B cell (primary cell): Measurements from ENCODE around the gene VSIG10L2. TPM values are rescaled to one million over a fixed set of nuclear protein-coding genes. Genes with fewer than 3 reads are reported as not detected.

ENCODE experiments used
- ATAC-seq: fragments of 200-7000 bp; cut with Tn5 transposase; one replicate; pipeline ENCODE4 v1.10.0; 2021; ENCODE audit warnings: low read depth, mild to moderate bottlenecking, moderate number of reproducible peaks, moderate library complexity
- CTCF ChIA-PET: fragments of 350-600 bp; sonication (Branson Sonifier 250); formaldehyde crosslinking; loops from one replicate; lab custom pipeline; 2021; ENCODE audit warnings: antibody characterized with exemption, inconsistent platforms; lab: Charles Lee
- POLR2A ChIA-PET: fragments of 350-600 bp; sonication (Branson Sonifier 250); formaldehyde crosslinking; loops from one replicate; lab custom pipeline; 2021; ENCODE audit warnings: antibody characterized with exemption; lab: Charles Lee
- DNase-seq: peaks from one replicate; pipeline ENCODE4 v3.0.0; 2013
- H2AFZ ChIP-seq: 2 replicates; pipeline ENCODE4 v1.6.1; 2012; ENCODE audit warnings: mild to moderate bottlenecking, low read depth, low read length; ENCODE audit not compliant: insufficient read depth, poor library complexity, severe bottlenecking
- H3K27ac ChIP-seq, 2 donors: 1 replicate in 1 of 2; 2 replicates in 1 of 2; pipeline ENCODE4 v1.5.1; 2012 to 2013; ENCODE audit warnings: low read length in 2 of 2, mild to moderate bottlenecking in 2 of 2, moderate library complexity in 1 of 2
- H3K27me3 ChIP-seq, 4 experiments: fragments of 200-600 bp in 1 of 4; sonication (generic) in 1 of 4; replicated peaks in 1 of 4; 1 replicate in 2 of 4; 2 replicates in 2 of 4; pipeline versions ENCODE4 v1.6.1 to v1.7.0; 2013 to 2016; ENCODE audit warnings: low read length in 3 of 4, mild to moderate bottlenecking in 2 of 4, mixed read lengths in 1 of 4, moderate library complexity in 1 of 4; ENCODE audit not compliant: insufficient read depth in 4 of 4, control insufficient read depth in 3 of 4; ENCODE audit errors: control extremely low read depth in 1 of 4
- H3K36me3 ChIP-seq, 2 experiments: replicated peaks in 1 of 2; 1 replicate in 1 of 2; 2 replicates in 1 of 2; pipeline versions ENCODE4 v1.6.1 to v1.7.1; 2013; ENCODE audit warnings: low read length in 1 of 2; ENCODE audit not compliant: insufficient read depth in 2 of 2, control insufficient read depth in 1 of 2; ENCODE audit errors: control extremely low read depth in 1 of 2, extremely low read depth in 1 of 2
- H3K4me1 ChIP-seq, 2 donors: fragments of 200-600 bp in 1 of 2; sonication (generic) in 1 of 2; 1 replicate in 1 of 2; 2 replicates in 1 of 2; pipeline versions ENCODE4 v1.5.1 to v1.6.1; 2013 to 2017; ENCODE audit warnings: low read length in 2 of 2; ENCODE audit not compliant: control insufficient read depth in 2 of 2, insufficient read depth in 2 of 2
- H3K4me2 ChIP-seq: replicated peaks from 2 replicates; pipeline ENCODE3; 2012; ENCODE audit warnings: mild to moderate bottlenecking, low read depth, low read length; ENCODE audit not compliant: poor library complexity, severe bottlenecking
- H3K4me3 ChIP-seq, 5 experiments: fragments of 200-600 bp in 1 of 5; sonication (generic) in 1 of 5; 1 replicate in 3 of 5; 2 replicates in 2 of 5; pipeline versions ENCODE4 v1.5.1 to v1.7.0; 2011 to 2016; ENCODE audit warnings: low read length in 4 of 5, mild to moderate bottlenecking in 4 of 5, low read depth in 2 of 5, control low read depth in 1 of 5, moderate library complexity in 1 of 5; ENCODE audit not compliant: insufficient read depth in 1 of 5; ENCODE audit errors: control extremely low read depth in 1 of 5, extremely low read depth in 1 of 5
- H3K79me2 ChIP-seq: fragments of 200-600 bp; sonication (generic); one replicate; pipeline ENCODE4 v1.6.0; 2016; ENCODE audit warnings: low read length; ENCODE audit not compliant: control insufficient read depth, insufficient read depth
- H3K9ac ChIP-seq: fragments of 200-600 bp; sonication (generic); 2 replicates; pipeline ENCODE4 v1.6.1; 2017; ENCODE audit warnings: mild to moderate bottlenecking, low read length, moderate library complexity
- H3K9me3 ChIP-seq, 3 donors: one replicate each; pipeline versions ENCODE4 v1.6.1 to v1.7.1; 2013; ENCODE audit warnings: low read length in 2 of 3; ENCODE audit not compliant: control insufficient read depth in 2 of 3, insufficient read depth in 1 of 3; ENCODE audit errors: control extremely low read depth in 1 of 3
- H4K20me1 ChIP-seq: 2 replicates; pipeline ENCODE4 v1.6.0; 2012; ENCODE audit warnings: mild to moderate bottlenecking, low read length; ENCODE audit not compliant: insufficient read depth, control insufficient read depth, poor library complexity, severe bottlenecking
- H3K27ac Mint-ChIP-seq: one replicate; pipeline ENCODE4 v1.8.0; 2021; ENCODE audit warnings: mixed read lengths
- H3K27me3 Mint-ChIP-seq: one replicate; pipeline ENCODE4 v1.8.0; 2021; ENCODE audit warnings: mixed read lengths
- H3K4me1 Mint-ChIP-seq: one replicate; pipeline ENCODE4 v1.8.0; 2021; ENCODE audit warnings: mixed read lengths
- H3K4me3 Mint-ChIP-seq: one replicate; pipeline ENCODE4 v1.8.0; 2021; ENCODE audit warnings: mixed read lengths
- H3K9me3 Mint-ChIP-seq: one replicate; pipeline ENCODE4 v1.8.0; 2022; ENCODE audit warnings: mixed read lengths; ENCODE audit not compliant: insufficient read depth
- CTCF ChIP-seq: fragments of 200-600 bp; IDR thresholded peaks from one replicate; pipeline ENCODE4 v1.8.0; 2022; ENCODE audit warnings: antibody characterized with exemption, mild to moderate bottlenecking
- EZH2 ChIP-seq: IDR thresholded peaks from 2 replicates; pipeline ENCODE4 v1.6.1; 2012; ENCODE audit warnings: borderline replicate concordance, low read depth, mild to moderate bottlenecking, moderate library complexity, low read length; ENCODE audit not compliant: insufficient read depth, poor library complexity, severe bottlenecking
- WGBS: methylation state at CpG from one replicate; pipeline ENCODE4 v1.1.5; 2013; ENCODE audit warnings: missing lambda C conversion rate; ENCODE audit not compliant: insufficient coverage; 5-methylcytosine and 5-hydroxymethylcytosine counted together
- intact Hi-C: fragments of 100-400 bp; cut with micrococcal nuclease; formaldehyde crosslinking; loops from one replicate; pipeline ENCODE4 v1.10.0; 2022
- polyA plus RNA-seq: library from polyadenylated mRNA; depleted of rRNA; stranded (reverse); fragments of >200 nt; gene quantifications from 2 replicates; pipeline ENCODE4 v1.2.3, GENCODE V29; 2012
- total RNA-seq, 2 donors: library from RNA; stranded (reverse); fragments of 120-200 nt in 1 of 2; gene quantifications; 1 replicate in 1 of 2; 2 replicates in 1 of 2; pipeline versions ENCODE4 v1.2.3 to v1.2.4, GENCODE V29; 2013 to 2022

The VSIG10L2 gene
- total and polyA plus RNA-seq, 2 donors (not counting 1 experiment from before 2014, with no cell fraction given) = not detected

- no peaks in the 10 kb centered on the region for H3K36me3 ChIP-seq
- intact Hi-C loops = no loop called here
- Mint-ChIP-seq H3K4me3 (no peak overlapping the region), H3K27ac (no peak overlapping the region), H3K27me3 (peaks cover 40% of the 10 kb centered on the region), H3K4me1 (no peaks in the 10 kb centered on the region), H3K9me3 (no peaks in the 10 kb centered on the region)
- 78% methylated on average over 9 of the region's 9 CpGs for WGBS
- H3K4me1 ChIP-seq = no peaks in the 10 kb centered on the region
- CTCF ChIA-PET = no interaction called here
- no peak overlapping the region for H2AFZ ChIP-seq
- no peak for TF ChIP-seq EZH2
- TF ChIP-seq CTCF = no peak
- POLR2A ChIA-PET = no interaction called here
- H3K4me3 ChIP-seq = no peak overlapping the region
- no peak for ATAC-seq
- no peak overlapping the region for H3K4me2 ChIP-seq
- no peaks in the 10 kb centered on the region for H3K9me3 ChIP-seq
- H3K79me2 ChIP-seq = no peaks in the 10 kb centered on the region
- no peaks in the 10 kb centered on the region for H4K20me1 ChIP-seq
- no peak for DNase-seq
- H3K9ac ChIP-seq = no peak overlapping the region
- peaks cover 0 to 5% (median 0%) of the 10 kb centered on the region in 4 experiments for H3K27me3 ChIP-seq
- no peak overlapping the region for H3K27ac ChIP-seq
These were observed 16.3 kb upstream of the VSIG10L2 start for GRCh38 chr11:125929445-125930075.

GRCh38 chr11:125930076-125930450 lies 15.8 kb upstream of the VSIG10L2 start:
- H3K36me3 ChIP-seq = no peaks in the 10 kb centered on the region
- H3K4me2 ChIP-seq = no peak overlapping the region
- H3K9me3 ChIP-seq = no peaks in the 10 kb centered on the region
- CTCF ChIA-PET = no interaction called here
- H3K9ac ChIP-seq = no peak overlapping the region
- no peak overlapping the region for H3K4me3 Mint-ChIP-seq
- H3K27ac Mint-ChIP-seq = no peak overlapping the region
- peaks cover 35% of the 10 kb centered on the region for H3K27me3 Mint-ChIP-seq
- intact Hi-C loops = no loop called here
- H3K4me1 ChIP-seq = no peaks in the 10 kb centered on the region
- no peaks in the 10 kb centered on the region for H3K79me2 ChIP-seq
- TF ChIP-seq EZH2 = no peak
- no peak for TF ChIP-seq CTCF
- POLR2A ChIA-PET = no interaction called here
- H3K9me3 Mint-ChIP-seq = no peaks in the 10 kb centered on the region
- no peaks in the 10 kb centered on the region for H3K4me1 Mint-ChIP-seq
- H4K20me1 ChIP-seq = no peaks in the 10 kb centered on the region
- 87% methylated on average over 7 of the region's 11 CpGs for WGBS
- no peak overlapping the region for H3K4me3 ChIP-seq
- peaks cover 0 to 5% (median 0%) of the 10 kb centered on the region in 4 experiments for H3K27me3 ChIP-seq
- no peak for DNase-seq
- no peak for ATAC-seq
- no peak overlapping the region for H2AFZ ChIP-seq
- no peak overlapping the region for H3K27ac ChIP-seq
